C4-2B (cell line): Measurements from ENCODE around the gene EVI5L.

ENCODE experiments used
- CTCF ChIP-seq: fragments of 450-650 bp; conservative IDR thresholded peaks from 2 replicates; pipeline ENCODE4 v1.5.1; 2017; ENCODE audit warnings: mild to moderate bottlenecking
- ZFX ChIP-seq: fragments of 450-650 bp; IDR thresholded peaks from 2 replicates; pipeline ENCODE4 v1.6.1; 2017

- TF ChIP-seq CTCF (no peak), ZFX (no peak)
Measured at GRCh38 chr19:7872306-7873204, 42.5 kb downstream of the EVI5L start.
